HG02852 (cell line): Measurements from ENCODE around the gene IP6K2.
"Not testable (repeated sequence)": the region's sequence is repeated elsewhere in the genome, so short reads cannot be mapped to it uniquely, and the experiment has no call there.

ENCODE experiments used
- ATAC-seq: cut with Tn5 transposase; IDR thresholded peaks from one replicate; pipeline ENCODE4 v1.9.1; 2021; ENCODE audit warnings: mild to moderate bottlenecking, moderate library complexity; ENCODE audit not compliant: unreplicated experiment

IP6K2 gene

GRCh38 chr3:48716982-48717746 lies at the start of gene IP6K2:
TSS of gene IP6K2 (minus strand) at chr3:48717221. CDS start at chr3:48695291, 21,930 bp downstream.
- peak; percentile 97 for ATAC-seq

- no peak for ATAC-seq
These were observed 48.4 kb upstream of the IP6K2 start for GRCh38 chr3:48765376-48765775.

DNA sequence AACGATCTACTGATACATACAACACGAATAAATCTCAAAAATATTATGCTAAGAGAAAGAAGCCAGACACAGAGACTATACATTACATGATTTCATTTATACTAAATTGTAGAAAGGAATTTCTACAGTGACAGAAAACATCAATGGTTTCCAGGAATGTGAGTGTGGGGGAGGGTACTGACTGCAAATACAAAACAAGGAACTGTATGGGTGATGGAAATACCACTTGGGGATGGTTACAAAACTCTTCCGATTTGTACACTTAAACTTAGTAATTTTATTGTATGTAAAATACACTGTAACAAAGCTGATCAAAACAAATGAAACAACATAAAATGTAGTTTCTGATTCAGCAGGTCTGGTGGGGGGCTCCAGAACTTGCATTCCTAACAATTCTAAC lies 45.8 kb upstream of the IP6K2 start:
- ATAC-seq: no peak

- not testable (repeated sequence) for ATAC-seq
These were observed 43.0 kb upstream of the IP6K2 start for GRCh38 chr3:48759991-48760540.

DNA sequence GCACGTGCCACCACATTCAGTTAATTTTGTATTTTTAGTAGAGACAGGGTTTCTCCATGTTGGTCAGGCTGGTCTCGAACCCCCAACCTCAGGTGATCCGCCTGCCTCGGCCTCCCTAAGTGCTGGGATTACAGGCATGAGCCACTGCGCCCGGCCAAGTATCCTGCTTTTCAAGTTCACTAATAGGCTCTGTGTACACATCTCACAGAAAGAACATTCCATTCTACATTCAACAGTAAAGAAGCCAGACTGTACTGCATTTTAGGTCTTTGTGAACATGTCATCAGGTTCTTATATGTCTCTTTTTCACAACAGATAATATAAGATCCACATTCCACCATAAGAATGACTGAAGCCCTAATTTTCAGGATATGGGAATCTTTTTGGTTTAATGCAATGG lies 42.5 kb upstream of the IP6K2 start:
- not testable (repeated sequence) for ATAC-seq

DNA sequence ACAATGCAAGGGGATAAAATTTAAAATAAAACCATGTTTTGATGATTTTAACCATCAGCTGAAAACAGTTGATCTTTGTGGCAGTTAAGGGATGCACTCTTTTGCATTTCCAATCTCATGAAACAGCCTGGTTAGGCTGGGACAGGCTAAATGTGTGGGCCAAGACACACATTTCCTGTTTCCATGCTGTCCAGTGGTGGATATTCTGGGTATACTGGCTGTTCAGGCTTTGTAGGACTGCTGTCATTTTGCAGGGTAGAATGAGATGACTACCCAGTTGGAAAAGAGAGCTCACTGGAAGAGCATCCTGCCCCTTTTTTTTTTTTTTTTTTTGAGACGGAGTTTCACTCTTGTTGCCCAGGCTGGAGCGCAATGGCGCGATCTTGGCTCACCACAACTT lies 42.0 kb upstream of the IP6K2 start:
- no peak for ATAC-seq

GRCh38 chr3:48756640-48757039 lies 39.6 kb upstream of the IP6K2 start:
- no peak for ATAC-seq

DNA sequence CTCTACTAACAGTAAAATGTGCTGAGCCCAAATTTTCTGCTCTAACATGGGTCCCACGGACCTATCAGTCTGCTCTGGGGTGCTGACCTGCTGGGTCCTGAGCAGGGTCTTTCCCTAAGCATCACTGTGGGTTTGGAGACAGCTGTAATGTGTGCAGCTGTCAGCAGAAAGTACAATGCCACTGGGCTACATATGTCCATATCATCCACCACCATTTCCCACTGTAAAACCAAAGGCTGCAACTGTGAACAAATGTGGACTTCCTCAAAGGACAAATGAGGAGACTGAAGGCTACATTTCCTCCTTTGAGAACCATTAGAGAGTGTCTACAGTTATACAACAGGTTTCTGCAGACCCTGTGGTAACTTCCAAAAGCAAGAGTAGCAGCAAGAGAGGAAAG lies 33.8 kb upstream of the IP6K2 start:
- no peak for ATAC-seq

DNA sequence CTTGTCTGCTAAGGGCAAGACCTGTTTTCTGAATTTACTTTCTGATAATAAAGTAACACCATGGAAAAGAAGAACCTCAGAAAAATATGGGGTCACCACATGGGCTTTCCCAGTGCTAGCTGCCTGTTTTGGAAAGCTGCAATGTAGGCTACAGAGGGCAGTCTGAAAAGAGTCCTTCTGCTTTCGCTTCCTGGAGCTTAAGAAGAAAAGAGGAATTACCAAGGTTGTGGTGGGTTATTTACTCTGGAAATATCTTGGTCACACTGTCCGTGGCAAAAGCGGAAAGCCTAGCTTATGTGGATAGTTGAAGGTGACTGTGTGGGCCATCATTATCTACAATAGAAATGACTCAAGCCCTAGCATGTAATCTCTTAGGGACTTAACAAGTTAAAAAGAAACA lies 31.7 kb upstream of the IP6K2 start:
- ATAC-seq: no peak

DNA sequence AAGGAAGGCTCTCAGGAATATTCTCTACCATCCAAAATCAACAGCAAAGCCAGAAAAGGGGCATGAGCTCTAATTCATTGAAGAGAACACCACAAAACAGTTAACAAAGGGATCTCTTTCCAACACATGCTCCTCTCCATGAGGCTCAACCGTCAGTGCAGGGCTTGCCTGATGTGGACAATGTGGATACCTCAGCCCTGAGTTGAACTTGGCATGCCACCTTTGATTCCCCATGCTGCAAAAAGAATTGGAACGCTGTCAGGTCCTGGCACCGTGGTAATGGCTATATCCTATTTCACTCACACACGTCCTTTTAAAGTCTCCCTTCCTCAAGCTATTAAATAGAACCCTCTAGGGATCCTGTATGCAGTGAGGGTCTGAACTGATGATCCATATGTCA lies 30.7 kb upstream of the IP6K2 start:
- no peak for ATAC-seq

DNA sequence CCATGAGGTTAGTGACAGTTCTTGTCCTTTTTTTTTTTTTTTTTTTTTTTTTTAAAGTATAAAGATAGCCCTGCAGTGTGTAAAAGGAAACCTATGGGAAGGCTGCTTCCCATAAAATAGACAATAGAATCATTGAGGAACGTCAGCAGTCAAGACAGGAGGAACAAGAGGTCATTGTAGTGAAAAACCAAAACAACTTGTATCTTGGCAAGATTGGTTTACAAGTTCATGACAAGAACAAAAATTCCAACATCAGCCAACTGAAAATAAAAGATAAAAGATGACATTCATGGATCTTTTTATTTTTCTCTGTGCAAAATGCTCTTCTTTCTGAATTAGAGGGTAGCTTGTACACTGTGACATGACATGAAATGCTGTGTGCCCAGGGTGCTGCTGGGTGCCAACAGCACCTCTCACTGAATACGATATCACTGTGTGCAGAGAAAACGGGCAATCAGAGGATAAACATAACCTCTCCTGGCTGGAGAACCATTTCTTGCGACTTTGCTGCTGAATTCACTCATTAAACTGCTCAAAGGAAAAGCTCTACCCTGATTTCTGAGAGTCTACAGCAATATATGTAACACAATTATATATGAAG lies 30.1 kb upstream of the IP6K2 start:
- ATAC-seq: no peak

- ATAC-seq: no peak
These were observed 26.8 kb upstream of the IP6K2 start for GRCh38 chr3:48743773-48744172.

- ATAC-seq: not testable (repeated sequence)
These were observed 24.2 kb upstream of the IP6K2 start for GRCh38 chr3:48741226-48741625.

DNA sequence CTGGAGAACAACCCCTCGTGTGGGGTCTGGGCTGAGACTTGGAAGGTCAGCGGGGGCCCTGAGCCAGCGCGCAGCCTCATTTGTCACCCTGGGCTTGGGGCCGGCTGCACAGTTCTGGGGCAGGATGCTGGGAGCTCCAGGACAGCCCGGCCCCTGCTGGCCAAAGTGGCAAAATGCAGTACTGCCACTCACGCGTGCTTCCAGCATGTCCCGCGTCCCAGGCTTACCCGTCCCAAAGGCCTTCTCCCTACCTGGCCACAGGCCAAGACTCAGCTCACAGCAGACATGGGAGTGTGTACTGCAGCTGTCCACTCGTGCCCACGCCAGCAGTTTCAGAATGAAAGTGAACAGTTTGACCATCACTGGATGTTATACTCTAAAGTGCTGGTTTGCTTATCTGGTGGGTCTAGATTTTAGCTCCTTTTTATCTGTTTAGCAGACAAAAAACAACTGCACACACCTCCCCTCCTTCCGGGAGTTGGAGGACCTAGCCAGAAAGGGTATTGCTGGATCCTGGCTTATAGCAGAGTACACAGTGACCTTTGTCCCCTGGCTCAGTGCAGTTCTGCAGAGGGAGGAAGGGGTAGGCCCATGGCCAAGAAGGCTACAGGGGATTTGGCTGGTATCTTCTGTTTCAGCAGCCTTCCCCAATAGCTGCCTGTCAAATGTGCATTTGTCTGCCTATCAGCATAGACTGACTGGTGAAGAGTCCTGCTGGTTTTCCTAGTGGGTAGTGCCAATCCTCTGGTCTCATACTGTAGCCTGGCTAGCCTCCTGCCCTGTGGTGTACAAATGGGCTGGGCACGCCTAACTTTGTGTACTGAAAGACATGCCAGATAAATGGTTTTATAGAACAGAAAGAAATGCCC lies 23.2 kb upstream of the IP6K2 start:
- ATAC-seq: no peak

GRCh38 chr3:48739617-48739954 lies 22.6 kb upstream of the IP6K2 start:
- ATAC-seq: no peak

DNA sequence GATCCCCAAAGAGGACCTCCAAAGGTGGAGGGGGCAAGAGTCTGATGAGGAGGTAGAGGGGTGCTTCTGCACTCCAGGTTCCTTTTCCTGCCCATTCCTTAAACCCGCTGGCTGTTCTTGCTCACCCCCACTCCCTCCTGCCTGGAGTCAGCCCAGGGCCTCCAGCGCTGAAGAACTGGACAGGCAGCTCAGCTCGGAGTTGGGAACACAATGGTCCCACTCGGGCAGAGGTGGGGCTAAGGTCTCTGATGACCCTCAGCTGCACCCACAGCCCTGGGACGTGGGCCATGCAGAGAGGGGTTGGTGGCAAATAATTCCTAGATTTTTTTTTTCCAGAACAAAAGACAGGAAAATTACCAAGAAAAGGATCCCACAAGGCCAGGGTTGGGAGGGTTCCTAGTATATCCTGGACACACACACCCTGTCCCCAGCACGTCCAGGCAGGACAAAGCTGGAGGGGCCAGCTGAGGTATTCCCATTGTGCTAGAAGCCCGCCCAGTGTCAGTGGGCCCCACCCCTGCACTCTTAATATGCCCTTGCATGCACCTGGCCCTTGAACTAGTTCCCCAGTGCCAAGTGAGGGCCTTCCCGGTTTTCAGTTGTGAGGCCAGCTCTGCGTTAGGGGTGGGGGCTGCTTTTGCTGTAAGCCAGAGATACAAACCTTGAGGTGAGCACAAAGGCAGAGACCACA lies 22.1 kb upstream of the IP6K2 start:
- no peak for ATAC-seq

- no peak for ATAC-seq
These were observed 21.1 kb upstream of the IP6K2 start for GRCh38 chr3:48738144-48738536.

GRCh38 chr3:48735075-48735767 lies 18.2 kb upstream of the IP6K2 start:
- not testable (repeated sequence) for ATAC-seq

DNA sequence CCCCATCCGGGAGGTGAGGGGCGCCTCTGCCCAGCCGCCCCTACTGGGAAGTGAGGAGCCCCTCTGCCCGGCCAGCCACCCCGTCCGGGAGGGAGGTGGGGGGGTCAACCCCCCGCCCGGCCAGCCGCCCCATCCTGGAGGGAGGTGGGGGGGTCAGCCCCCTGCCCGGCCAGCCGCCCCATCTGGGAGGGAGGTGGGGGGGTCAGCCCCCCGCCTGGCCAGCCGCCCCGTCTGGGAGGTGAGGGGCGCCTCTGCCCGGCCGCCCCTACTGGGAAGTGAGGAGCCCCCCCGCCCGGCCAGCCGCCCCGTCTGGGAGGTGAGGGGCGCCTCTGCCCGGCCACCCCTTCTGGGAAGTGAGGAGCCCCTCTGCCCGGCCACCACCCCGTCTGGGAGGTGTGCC lies 17.5 kb upstream of the IP6K2 start:
- ATAC-seq: not testable (repeated sequence)
